Adrenal gland (tissue), 12 donors: ENCODE data around the gene MARF1. TPM values are rescaled to one million over a fixed set of nuclear protein-coding genes. Genes with fewer than 3 reads are reported as not detected.

Source experiments
- DNase-seq, 7 donors: peaks; one replicate each; pipeline ENCODE4 v3.0.0-alpha.2; 2019 to 2020
- H3K27ac ChIP-seq, 5 donors: fragments of 200-600 bp; sonication (generic) in 4 of 5; 1 replicate in 3 of 5; 2 replicates in 2 of 5; pipeline versions ENCODE4 v1.5.1 to v1.8.0; 2016 to 2020; ENCODE audit warnings: mild to moderate bottlenecking in 1 of 5
- H3K27me3 ChIP-seq: fragments of 200-600 bp; 2 replicates; pipeline ENCODE4 v1.8.0; 2021
- H3K36me3 ChIP-seq, 2 donors: fragments of 200-600 bp; replicated peaks in 1 of 2; 1 replicate in 1 of 2; 2 replicates in 1 of 2; pipeline versions ENCODE4 v1.5.1 to v1.8.0; 2018 to 2022
- H3K4me1 ChIP-seq, 2 donors: fragments of 200-600 bp; replicated peaks in 1 of 2; 1 replicate in 1 of 2; 2 replicates in 1 of 2; pipeline versions ENCODE4 v1.5.1 to v1.8.0; 2018 to 2021
- H3K4me3 ChIP-seq, 4 donors: fragments of 200-600 bp; sonication (generic) in 3 of 4; one replicate each; pipeline ENCODE4 v1.5.1; 2016 to 2018
- H3K9me3 ChIP-seq, 3 donors: fragments of 200-600 bp; sonication (generic) in 1 of 3; replicated peaks in 1 of 3; 1 replicate in 2 of 3; 2 replicates in 1 of 3; pipeline versions ENCODE4 v1.5.1 to v1.8.0; 2016 to 2021
- POLR2A ChIP-seq, 2 donors: fragments of 450-650 bp; IDR thresholded peaks; one replicate each; pipeline ENCODE4 v1.6.1; 2017; ENCODE audit warnings: antibody characterized with exemption in 2 of 2, mild to moderate bottlenecking in 2 of 2, moderate library complexity in 1 of 2
- WGBS, 4 donors: extraction: QIAGEN DNeasy Blood & Tissue Kit in 2 of 4; methylation state at CpG; one replicate each; pipeline versions ENCODE4 v1.1.5 to v1.1.7; 2013 to 2017; 5-methylcytosine and 5-hydroxymethylcytosine counted together
- intact Hi-C, 2 donors: fragments of 100-400 bp; cut with DNase I; formaldehyde crosslinking; loops; one replicate each; pipeline versions ENCODE4 v1.14.1 to v1.15.0; 2022 to 2023
- polyA plus RNA-seq, 3 donors: library from polyadenylated mRNA; stranded (reverse); fragments of 200-250 nt in 2 of 3; fragments of 350-450 nt in 1 of 3; fragmentation: Illumina TruSeq in 1 of 3; extraction: RNeasy Lipid Tissue Mini Kit (QIAGEN cat#74804) in 1 of 3; gene quantifications; one replicate each; pipeline ENCODE4 v1.2.3, GENCODE V29; 2013 to 2014
- total RNA-seq, 9 donors: library from RNA; depleted of rRNA in 4 of 9; stranded (reverse); fragments of >200 nt in 4 of 9; fragments of 120-200 nt in 1 of 9; fragmentation: NEBNext Ultra II Directional in 1 of 9; extraction: Animal tissue kit (Norgen Biotek cat#: 25700) in 1 of 9; gene quantifications; one replicate each; pipeline versions ENCODE4 v1.1.0 to v1.2.4, GENCODE V29; 2013 to 2023
- TF ChIP-seq, protein P1 (sequence below), 6 experiments: fragments of 450-650 bp in 4 of 6; fragments of 200-600 bp in 2 of 6; sonication (generic) in 1 of 6; IDR thresholded peaks; 1 replicate in 5 of 6; 2 replicates in 1 of 6; pipeline versions ENCODE4 v1.5.1 to v1.8.0; 2016 to 2021; ENCODE audit warnings: antibody characterized with exemption in 6 of 6, mild to moderate bottlenecking in 2 of 6, moderate library complexity in 1 of 6
- donor health status: healthy with polysubstance abuse.
- donor health status: Bipolar disorder and iron deficiency.
- donor health status: DM: yes; HTN: yes; CAD: no.
- donor health status: DM: no; HTN: no; CAD: no.
- donor health status: DM: no; HTN: no; CAD: no.
- donor health status: DM: yes; HTN: yes; CAD: no.

The MARF1 gene
- total and polyA plus RNA-seq, 12 donors: 13.2 to 77.9 (median 34.2) TPM

DNA sequence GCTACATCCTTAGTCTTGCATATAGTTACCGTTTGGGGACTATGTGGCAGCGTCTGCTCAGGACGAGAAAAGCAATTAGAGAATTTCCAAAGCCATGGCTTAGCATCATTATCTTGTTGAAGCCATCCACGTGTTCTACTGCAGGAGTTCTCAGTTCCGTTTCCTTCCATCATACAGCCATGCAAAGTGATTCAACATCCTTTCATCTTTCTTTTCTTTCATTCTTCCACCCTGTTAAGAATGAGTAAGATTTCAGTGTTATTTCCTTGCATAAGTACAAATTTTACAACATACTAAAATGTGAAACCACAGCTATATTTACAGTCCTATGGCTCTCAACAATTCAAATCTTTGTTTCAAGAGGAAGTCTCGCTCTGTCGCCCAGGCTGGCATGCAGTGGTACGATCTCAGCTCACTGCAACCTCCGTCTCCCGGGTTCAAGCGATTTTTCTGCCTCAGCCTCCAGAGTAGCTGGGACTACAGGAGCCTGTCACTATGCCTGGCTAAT, 3.8 kb downstream of the MARF1 start:
- H3K27me3 ChIP-seq: no peaks in the 10 kb centered on the region
- WGBS, 4 donors: 81 to 93% (median 85%) methylated on average over 11 of the region's 11 CpGs
- H3K36me3 ChIP-seq: peaks cover 0 to 52% of the 10 kb centered on the region in 2 donors
- H3K27ac ChIP-seq: no peak overlapping the region
- DNase-seq: peak in 1 of 7 donors; percentile 49
- TF ChIP-seq, protein P1, sequence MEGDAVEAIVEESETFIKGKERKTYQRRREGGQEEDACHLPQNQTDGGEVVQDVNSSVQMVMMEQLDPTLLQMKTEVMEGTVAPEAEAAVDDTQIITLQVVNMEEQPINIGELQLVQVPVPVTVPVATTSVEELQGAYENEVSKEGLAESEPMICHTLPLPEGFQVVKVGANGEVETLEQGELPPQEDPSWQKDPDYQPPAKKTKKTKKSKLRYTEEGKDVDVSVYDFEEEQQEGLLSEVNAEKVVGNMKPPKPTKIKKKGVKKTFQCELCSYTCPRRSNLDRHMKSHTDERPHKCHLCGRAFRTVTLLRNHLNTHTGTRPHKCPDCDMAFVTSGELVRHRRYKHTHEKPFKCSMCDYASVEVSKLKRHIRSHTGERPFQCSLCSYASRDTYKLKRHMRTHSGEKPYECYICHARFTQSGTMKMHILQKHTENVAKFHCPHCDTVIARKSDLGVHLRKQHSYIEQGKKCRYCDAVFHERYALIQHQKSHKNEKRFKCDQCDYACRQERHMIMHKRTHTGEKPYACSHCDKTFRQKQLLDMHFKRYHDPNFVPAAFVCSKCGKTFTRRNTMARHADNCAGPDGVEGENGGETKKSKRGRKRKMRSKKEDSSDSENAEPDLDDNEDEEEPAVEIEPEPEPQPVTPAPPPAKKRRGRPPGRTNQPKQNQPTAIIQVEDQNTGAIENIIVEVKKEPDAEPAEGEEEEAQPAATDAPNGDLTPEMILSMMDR (IDR thresholded peaks at IDR 0.05): no peak
- TF ChIP-seq POLR2A (IDR thresholded peaks at IDR 0.05): no peak
- no peaks in the 10 kb centered on the region for H3K9me3 ChIP-seq
- H3K4me3 ChIP-seq: no peak overlapping the region
- peaks cover 10 to 22% of the 10 kb centered on the region in 2 donors for H3K4me1 ChIP-seq
- intact Hi-C loops: no loop called here

DNA sequence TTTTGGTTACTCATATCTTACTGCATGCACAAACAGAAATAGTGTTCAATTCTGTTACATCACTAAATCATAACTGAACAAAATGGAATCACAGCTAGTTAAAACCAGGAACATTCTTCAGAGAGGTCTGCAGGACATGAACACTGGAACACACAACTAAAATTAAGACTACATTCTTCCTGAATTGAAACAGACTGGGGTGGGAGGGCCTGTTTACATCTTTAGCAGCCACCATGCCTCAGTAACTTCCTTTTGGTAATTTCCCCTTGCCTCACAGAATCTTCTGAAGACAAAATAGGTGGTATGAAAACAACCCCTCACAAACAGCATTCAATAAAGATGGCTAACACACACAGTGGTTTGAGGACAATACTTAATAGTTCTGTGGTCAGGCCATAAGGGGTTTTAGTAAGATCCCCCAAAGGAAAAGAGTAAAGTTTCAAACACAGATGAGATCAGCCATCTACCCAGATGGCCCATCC, 6.5 kb downstream of the MARF1 start:
- Histone ChIP-seq H3K27ac (no peak overlapping the region), H3K4me3 (no peak overlapping the region), H3K27me3 (no peaks in the 10 kb centered on the region), H3K9me3 (no peaks in the 10 kb centered on the region), H3K36me3 (peaks cover 0 to 77% of the 10 kb centered on the region in 2 donors), H3K4me1 (peaks cover 1 to 7% of the 10 kb centered on the region in 2 donors)
- intact Hi-C loops: no loop called here
- no peak for DNase-seq
- no peak for TF ChIP-seq POLR2A (IDR thresholded peaks at IDR 0.05)
- TF ChIP-seq, protein P1 (IDR thresholded peaks at IDR 0.05): no peak

DNA sequence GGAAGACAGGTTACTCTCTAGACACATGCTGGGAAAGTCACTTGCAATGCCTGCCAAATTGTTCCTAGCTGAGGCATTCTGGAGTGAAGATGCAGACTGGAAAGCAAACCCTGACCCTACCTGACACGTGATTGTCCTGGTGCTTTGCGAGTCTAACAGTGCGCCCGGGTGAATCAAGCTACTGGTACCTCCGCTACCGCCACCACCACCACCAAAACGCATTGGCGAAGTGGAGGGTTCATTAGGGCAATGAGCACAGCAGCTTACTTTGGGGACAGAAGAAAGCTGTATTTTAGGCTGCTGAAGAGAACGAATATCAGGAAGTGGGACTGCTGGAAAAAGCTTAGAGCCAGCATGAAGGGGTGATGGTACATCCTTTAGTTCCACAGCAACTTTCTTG, 7.0 kb downstream of the MARF1 start:
- Histone ChIP-seq H3K4me3 (no peak overlapping the region), H3K36me3 (peaks cover 0 to 82% of the 10 kb centered on the region in 2 donors), H3K27ac (no peak overlapping the region), H3K27me3 (no peaks in the 10 kb centered on the region), H3K4me1 (peaks cover 0 to 2% of the 10 kb centered on the region in 2 donors), H3K9me3 (no peaks in the 10 kb centered on the region)
- no peak for TF ChIP-seq POLR2A (IDR thresholded peaks at IDR 0.05)
- TF ChIP-seq, protein P1 (IDR thresholded peaks at IDR 0.05): no peak
- WGBS, 4 donors: 94 to 97% (median 95%) methylated on average over 9 of the region's 9 CpGs
- no peak for DNase-seq
- intact Hi-C loops: no loop called here

DNA sequence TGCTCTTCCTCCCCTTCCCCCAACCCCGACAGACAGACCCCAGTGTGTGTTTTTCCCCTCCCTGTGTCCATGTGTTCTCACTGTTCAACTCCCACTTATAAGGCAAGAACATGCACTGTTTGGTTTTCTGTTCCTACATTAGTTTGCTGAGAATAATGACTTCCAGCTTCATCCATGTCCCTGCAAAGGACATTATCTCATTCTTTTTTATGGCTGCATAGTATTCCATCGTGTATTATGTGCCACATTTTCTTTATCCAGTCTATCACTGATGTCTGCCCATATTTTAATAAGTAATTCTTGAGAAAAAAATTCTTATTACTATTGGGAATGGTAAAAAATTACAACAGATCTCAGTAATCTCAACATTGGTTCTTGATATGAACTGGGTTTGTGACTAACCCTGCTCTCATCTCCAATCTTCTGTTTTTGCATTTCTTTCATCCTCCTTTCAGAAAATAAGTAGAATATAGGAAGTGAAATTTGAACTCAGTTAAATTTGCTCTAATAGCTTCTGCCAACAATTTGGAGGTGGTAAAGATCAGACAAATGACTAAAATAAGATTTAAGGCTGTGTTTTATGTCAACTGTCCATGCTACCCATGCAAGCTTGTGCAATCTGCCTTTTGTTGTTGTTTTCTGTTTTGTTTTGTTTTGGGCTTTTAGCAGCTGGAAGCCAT, 11.1 kb downstream of the MARF1 start:
- Histone ChIP-seq H3K4me3 (no peak overlapping the region), H3K27me3 (no peaks in the 10 kb centered on the region), H3K9me3 (no peaks in the 10 kb centered on the region), H3K4me1 (no peaks in the 10 kb centered on the region), H3K36me3 (peaks cover 0 to 73% of the 10 kb centered on the region in 2 donors), H3K27ac (no peak overlapping the region)
- no peak for TF ChIP-seq POLR2A (IDR thresholded peaks at IDR 0.05)
- TF ChIP-seq, protein P1 (IDR thresholded peaks at IDR 0.05): no peak
- intact Hi-C loops: no loop called here
- no peak for DNase-seq
- 99 to 100% (median 100%) methylated on average over 2 of the region's 2 CpGs for WGBS, 4 donors
